Astrocyte (in vitro differentiated cells and primary cell): ENCODE results near the gene NUTF2.

Source experiments
- CTCF ChIP-seq: IDR thresholded peaks from 2 replicates; pipeline ENCODE4 v1.5.1; 2011; ENCODE audit warnings: low read depth, mild to moderate bottlenecking, inconsistent platforms, low read length, moderate library complexity; ENCODE audit not compliant: insufficient read depth
- EZH2 ChIP-seq: IDR thresholded peaks from 2 replicates; pipeline ENCODE4 v1.6.1; 2012; ENCODE audit warnings: mild to moderate bottlenecking, low read length, inconsistent platforms; ENCODE audit not compliant: insufficient read depth

GRCh38 chr16:67886387-67886786, 39.7 kb downstream of the NUTF2 start:
- no peak for TF ChIP-seq EZH2
- no peak for TF ChIP-seq CTCF
